ENCODE data around the gene HDAC4. TPM values are rescaled to one million over a fixed set of nuclear protein-coding genes. Genes with fewer than 3 reads are reported as not detected.

The HDAC4 gene
- total RNA-seq, 2 donors from 2014 or later, result 9.3 to 139 TPM

DNA sequence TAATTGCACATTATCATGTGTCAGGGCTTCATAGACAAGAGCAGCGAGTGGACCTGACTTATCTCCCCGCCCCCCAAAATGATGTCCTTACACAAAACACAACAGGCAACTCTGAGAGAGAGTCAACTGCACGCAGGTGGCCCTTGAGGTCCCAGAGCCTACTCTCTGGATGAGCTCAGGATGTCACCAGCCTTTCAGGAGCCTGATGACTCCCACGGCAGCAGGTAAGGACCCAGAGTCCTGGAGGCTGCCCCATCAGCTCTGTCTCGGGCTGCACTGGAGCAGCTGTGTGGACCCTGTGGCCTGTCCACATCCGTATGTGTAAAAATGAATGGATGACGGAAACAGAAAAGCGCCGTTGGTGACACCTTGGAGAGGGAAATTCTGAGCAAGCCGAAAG, 130.9 kb downstream of the HDAC4 start:
- Histone ChIP-seq H3K4me3 (no peak overlapping the region), H3K9me3 (no peaks in the 10 kb centered on the region), H3K4me1 (peaks cover 35% of the 10 kb centered on the region), H3K36me3 (replicated peaks in 1 of 2; ENCODE audit: insufficient read depth in 1 of 2, low read depth in 2 of 2) (no peaks in the 10 kb centered on the region), H3K27ac (no peak overlapping the region), H3K27me3 (no peaks in the 10 kb centered on the region)
- WGBS, 2 donors, result 91 to 95% methylated on average over 9 to 10 of the region's 10 CpGs
- ATAC-seq (no peak), DNase-seq (peak in 2 of 4 donors; percentile 1 to 9)
- TF ChIP-seq, protein P1, sequence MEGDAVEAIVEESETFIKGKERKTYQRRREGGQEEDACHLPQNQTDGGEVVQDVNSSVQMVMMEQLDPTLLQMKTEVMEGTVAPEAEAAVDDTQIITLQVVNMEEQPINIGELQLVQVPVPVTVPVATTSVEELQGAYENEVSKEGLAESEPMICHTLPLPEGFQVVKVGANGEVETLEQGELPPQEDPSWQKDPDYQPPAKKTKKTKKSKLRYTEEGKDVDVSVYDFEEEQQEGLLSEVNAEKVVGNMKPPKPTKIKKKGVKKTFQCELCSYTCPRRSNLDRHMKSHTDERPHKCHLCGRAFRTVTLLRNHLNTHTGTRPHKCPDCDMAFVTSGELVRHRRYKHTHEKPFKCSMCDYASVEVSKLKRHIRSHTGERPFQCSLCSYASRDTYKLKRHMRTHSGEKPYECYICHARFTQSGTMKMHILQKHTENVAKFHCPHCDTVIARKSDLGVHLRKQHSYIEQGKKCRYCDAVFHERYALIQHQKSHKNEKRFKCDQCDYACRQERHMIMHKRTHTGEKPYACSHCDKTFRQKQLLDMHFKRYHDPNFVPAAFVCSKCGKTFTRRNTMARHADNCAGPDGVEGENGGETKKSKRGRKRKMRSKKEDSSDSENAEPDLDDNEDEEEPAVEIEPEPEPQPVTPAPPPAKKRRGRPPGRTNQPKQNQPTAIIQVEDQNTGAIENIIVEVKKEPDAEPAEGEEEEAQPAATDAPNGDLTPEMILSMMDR (IDR thresholded peaks at IDR 0.05), result no peak
- TF ChIP-seq POLR2A (IDR thresholded peaks at IDR 0.05), result no peak
- intact Hi-C loops (cut with DNase I), result no loop called here

DNA sequence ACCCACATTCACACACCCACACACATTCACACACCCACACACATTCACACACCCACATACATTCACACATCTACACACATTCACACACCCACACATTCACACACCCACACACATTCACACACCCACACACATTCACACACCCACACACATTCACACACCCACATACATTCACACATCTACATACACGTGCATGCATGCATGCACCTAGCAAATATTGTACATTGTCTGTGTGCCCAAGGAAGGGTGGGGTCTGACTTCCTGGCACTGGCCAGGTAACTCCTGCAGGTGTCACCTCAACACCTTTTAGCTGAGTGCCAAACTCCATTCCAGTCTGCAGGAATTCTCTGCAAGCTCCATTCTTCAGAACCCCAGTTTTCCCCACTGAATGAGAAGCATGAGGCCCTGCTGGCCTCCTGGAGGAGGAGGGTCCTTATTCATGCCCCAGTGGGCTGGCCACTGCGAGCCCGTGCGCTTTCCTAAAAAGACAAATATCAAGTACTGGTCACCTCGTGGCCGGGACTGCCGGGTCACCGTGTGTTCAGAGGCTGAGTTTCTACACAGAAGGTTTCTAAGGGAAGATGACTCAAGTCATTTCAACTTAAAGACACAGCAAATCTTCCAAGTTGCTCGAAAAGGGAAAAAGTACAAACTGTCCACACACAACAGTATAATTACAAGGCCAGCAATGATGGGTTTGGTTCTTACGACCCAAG, 131.5 kb downstream of the HDAC4 start:
- no peaks in the 10 kb centered on the region for H3K27me3 ChIP-seq
- DNase-seq (peak in 2 of 4 donors; percentile 7 to 11), ATAC-seq (no peak)
- H3K4me3 ChIP-seq, result no peak overlapping the region
- peaks cover 41% of the 10 kb centered on the region for H3K4me1 ChIP-seq
- intact Hi-C loops (cut with DNase I), result no loop called here
- TF ChIP-seq, protein P1 (IDR thresholded peaks at IDR 0.05), result peak in 3 of 7 experiments; percentile 4 to 27 (median 11)
- no peak for TF ChIP-seq POLR2A (IDR thresholded peaks at IDR 0.05)
- H3K27ac ChIP-seq, result peak overlapping the region in 1 of 4 donors; percentile 52
- no peaks in the 10 kb centered on the region for H3K36me3 ChIP-seq (replicated peaks in 1 of 2; ENCODE audit: insufficient read depth in 1 of 2, low read depth in 2 of 2)
- WGBS, 2 donors, result 78 to 82% methylated on average over 10 of the region's 10 CpGs
- no peaks in the 10 kb centered on the region for H3K9me3 ChIP-seq

- H3K36me3 ChIP-seq (replicated peaks in 1 of 2; ENCODE audit: insufficient read depth in 1 of 2, low read depth in 2 of 2), result no peaks in the 10 kb centered on the region
- WGBS, 2 donors, result 59 to 71% methylated on average over 3 of the region's 3 CpGs
- no peak for ATAC-seq
- peak in 1 of 4 donors; percentile 9 for DNase-seq
- peaks cover 44% of the 10 kb centered on the region for H3K4me1 ChIP-seq
- H3K4me3 ChIP-seq, result no peak overlapping the region
- H3K27me3 ChIP-seq, result no peaks in the 10 kb centered on the region
- no peak for TF ChIP-seq POLR2A (IDR thresholded peaks at IDR 0.05)
- TF ChIP-seq, protein P1 (IDR thresholded peaks at IDR 0.05), result no peak
- intact Hi-C loops (cut with DNase I), result no loop called here
- H3K27ac ChIP-seq, result peak overlapping the region; percentile 26 to 77 (median 50)
- H3K9me3 ChIP-seq, result no peaks in the 10 kb centered on the region
These were observed 132.3 kb downstream of the HDAC4 start for GRCh38 chr2:239268549-239268948.

DNA sequence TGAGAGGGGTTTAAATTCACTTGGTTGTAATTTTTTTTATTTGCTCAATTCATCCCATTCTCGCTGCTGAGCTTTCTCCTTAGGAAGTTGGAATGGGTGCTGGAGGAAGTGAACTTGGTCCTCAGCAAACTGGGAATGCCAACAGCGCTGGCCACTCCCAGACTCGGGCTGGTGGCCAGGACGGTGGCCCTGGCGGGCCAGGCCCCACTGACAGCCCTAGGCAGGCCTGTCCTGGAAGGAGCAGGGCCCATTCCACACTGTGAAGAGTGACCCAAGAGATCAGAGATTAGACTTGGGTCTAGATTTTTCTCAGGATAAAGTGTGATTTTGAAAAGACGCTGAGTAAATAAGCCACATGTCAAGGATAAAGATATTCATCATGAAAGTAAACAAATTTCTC, 132.7 kb downstream of the HDAC4 start:
- intact Hi-C loops (cut with DNase I), result no loop called here
- ATAC-seq, result peak; percentile 86
- Histone ChIP-seq H3K27me3 (no peaks in the 10 kb centered on the region), H3K9me3 (no peaks in the 10 kb centered on the region), H3K4me3 (no peak overlapping the region), H3K36me3 (replicated peaks in 1 of 2; ENCODE audit: insufficient read depth in 1 of 2, low read depth in 2 of 2) (no peaks in the 10 kb centered on the region), H3K27ac (peak overlapping the region in 3 of 4 donors; percentile 26 to 77 (median 52)), H3K4me1 (peaks cover 44% of the 10 kb centered on the region)
- TF ChIP-seq, protein P1 (IDR thresholded peaks at IDR 0.05), result no peak
- no peak for TF ChIP-seq POLR2A (IDR thresholded peaks at IDR 0.05)
- peak; percentile 76 to 88 (median 79) for DNase-seq
- 11 to 16% methylated on average over 6 of the region's 6 CpGs for WGBS, 2 donors
